22Rv1 (cell line): ENCODE data around the gene BTBD19.

ENCODE experiments used
- H3K27ac ChIP-seq: fragments of 450-650 bp; 2 replicates; pipeline ENCODE4 v1.5.1; 2017
- ZFX ChIP-seq: fragments of 450-650 bp; IDR thresholded peaks from 2 replicates; pipeline ENCODE4 v1.6.1; 2017; ENCODE audit warnings: antibody characterized with exemption, borderline replicate concordance
- TF ChIP-seq, protein P1 (sequence below): fragments of 450-650 bp; IDR thresholded peaks from 2 replicates; pipeline ENCODE4 v1.5.1; 2017; ENCODE audit warnings: mild to moderate bottlenecking

The BTBD19 gene

DNA sequence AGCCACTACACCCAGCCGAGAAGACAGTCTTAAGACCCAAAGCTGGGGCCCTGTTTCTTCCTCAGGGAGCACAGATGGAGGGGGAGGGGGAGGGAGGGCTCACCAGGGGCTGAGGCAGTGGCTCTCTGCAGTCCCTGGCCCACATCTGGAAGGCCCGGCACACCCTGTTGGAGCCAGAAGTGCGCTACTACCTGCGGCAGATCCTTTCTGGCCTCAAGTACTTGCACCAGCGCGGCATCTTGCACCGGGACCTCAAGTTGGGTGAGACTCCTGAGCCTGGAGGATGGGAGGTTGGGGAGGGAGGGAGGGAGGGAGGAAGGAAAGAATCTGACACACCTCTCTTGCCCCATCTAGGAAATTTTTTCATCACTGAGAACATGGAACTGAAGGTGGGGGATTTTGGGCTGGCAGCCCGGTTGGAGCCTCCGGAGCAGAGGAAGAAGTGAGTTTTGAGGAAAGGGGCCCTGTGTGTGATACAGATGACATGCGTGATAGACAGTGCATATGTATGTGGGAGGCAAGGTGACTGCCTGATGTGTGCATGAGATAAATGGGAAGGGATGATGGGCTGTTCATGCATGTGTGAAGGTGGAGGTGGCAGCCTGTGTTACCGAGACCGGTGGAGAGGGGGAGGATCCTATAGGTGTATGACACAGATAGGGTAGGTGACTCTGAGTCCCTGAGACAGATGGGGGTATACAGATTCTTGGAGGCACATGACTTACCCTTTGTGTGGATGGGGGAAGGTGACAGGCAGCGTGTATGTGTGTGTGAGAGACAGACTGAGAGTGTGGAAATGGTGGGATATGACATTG, 6.6 kb upstream of the BTBD19 start:
- H3K27ac ChIP-seq, result 0 out of 2 replicates have a peak overlapping the region, but pooled peaks have one; percentile 7
- TF ChIP-seq, protein P1, sequence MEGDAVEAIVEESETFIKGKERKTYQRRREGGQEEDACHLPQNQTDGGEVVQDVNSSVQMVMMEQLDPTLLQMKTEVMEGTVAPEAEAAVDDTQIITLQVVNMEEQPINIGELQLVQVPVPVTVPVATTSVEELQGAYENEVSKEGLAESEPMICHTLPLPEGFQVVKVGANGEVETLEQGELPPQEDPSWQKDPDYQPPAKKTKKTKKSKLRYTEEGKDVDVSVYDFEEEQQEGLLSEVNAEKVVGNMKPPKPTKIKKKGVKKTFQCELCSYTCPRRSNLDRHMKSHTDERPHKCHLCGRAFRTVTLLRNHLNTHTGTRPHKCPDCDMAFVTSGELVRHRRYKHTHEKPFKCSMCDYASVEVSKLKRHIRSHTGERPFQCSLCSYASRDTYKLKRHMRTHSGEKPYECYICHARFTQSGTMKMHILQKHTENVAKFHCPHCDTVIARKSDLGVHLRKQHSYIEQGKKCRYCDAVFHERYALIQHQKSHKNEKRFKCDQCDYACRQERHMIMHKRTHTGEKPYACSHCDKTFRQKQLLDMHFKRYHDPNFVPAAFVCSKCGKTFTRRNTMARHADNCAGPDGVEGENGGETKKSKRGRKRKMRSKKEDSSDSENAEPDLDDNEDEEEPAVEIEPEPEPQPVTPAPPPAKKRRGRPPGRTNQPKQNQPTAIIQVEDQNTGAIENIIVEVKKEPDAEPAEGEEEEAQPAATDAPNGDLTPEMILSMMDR, result no peak
- no peak for TF ChIP-seq ZFX

GRCh38 chr1:44802306-44803061, 5.8 kb upstream of the BTBD19 start:
- H3K27ac ChIP-seq, result 0 out of 2 replicates have a peak overlapping the region, but pooled peaks have one; percentile 7

GRCh38 chr1:44803062-44803311, 5.3 kb upstream of the BTBD19 start:
- no peak for TF ChIP-seq ZFX
- TF ChIP-seq, protein P1, result no peak
- H3K27ac ChIP-seq, result no peak overlapping the region

More at GRCh38 chr1:44802306-44803061, 5.8 kb upstream of the BTBD19 start:
- TF ChIP-seq ZFX, result no peak
- TF ChIP-seq, protein P1, result no peak

DNA sequence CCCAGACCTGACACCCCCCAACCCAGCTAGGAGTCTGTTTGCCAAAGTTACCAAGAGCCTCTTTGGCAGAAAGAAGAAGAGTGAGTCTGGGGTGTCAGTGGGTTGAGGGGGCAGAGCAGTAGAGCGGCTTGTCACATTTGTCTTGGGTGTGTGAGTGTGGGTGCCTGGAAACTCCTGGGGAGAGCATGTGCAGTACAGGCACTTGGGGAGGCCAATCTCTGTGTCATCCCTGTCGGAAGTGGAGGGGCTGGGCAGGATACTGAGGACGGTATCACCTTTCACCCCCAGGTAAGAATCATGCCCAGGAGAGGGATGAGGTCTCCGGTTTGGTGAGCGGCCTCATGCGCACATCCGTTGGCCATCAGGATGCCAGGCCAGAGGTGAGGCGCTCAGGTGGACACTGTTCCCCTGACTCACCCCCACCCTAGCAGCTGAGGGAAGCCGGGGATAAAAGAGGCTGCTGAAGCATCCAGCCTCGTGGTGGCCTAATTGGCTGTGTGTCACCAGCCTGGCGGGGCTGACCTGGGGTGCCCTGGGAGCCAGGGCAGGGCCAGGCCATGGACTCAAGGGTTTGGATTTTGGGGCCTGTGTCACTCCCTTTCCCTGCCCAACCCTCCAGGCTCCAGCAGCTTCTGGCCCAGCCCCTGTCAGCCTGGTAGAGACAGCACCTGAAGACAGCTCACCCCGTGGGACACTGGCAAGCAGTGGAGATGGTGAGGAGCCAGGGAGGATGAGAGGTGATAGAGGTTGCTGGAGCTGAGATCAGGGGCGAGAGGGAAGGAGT, 4.8 kb upstream of the BTBD19 start:
- TF ChIP-seq ZFX, result no peak
- no peak overlapping the region for H3K27ac ChIP-seq

DNA sequence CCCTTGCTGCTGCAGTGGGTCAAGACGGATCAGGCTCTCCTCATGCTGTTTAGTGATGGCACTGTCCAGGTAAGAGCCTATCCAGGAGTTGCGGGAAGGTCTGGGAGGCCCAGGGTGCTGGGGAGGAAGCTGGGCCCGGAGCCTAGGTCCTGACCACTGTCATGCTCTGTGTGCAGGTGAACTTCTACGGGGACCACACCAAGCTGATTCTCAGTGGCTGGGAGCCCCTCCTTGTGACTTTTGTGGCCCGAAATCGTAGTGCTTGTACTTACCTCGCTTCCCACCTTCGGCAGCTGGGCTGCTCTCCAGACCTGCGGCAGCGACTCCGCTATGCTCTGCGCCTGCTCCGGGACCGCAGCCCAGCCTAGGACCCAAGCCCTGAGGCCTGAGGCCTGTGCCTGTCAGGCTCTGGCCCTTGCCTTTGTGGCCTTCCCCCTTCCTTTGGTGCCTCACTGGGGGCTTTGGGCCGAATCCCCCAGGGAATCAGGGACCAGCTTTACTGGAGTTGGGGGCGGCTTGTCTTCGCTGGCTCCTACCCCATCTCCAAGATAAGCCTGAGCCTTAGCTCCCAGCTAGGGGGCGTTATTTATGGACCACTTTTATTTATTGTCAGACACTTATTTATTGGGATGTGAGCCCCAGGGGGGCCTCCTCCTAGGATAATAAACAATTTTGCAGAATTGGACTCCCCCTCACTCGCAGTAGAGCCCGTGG, 2.9 kb upstream of the BTBD19 start:
- TF ChIP-seq, protein P1, result no peak
- no peak for TF ChIP-seq ZFX
- peak overlapping the region; percentile 94 for H3K27ac ChIP-seq

GRCh38 chr1:44806025-44806703, 2.2 kb upstream of the BTBD19 start:
- H3K27ac ChIP-seq, result peak overlapping the region; percentile 94
- no peak for TF ChIP-seq ZFX
- TF ChIP-seq, protein P1, result no peak; the same call in 1 of the 2 replicates
